M059J (cell line): ENCODE data around the gene HUNK. TPM values are rescaled to one million over a fixed set of nuclear protein-coding genes. Genes with fewer than 3 reads are reported as not detected.
A peak's percentile ranks its signal among the peaks of the same experiment; 100 is the strongest.
"Not testable (repeated sequence)": the region's sequence is repeated elsewhere in the genome, so short reads cannot be mapped to it uniquely, and the experiment has no call there.

Experiments
- DNase-seq: peaks from one replicate; pipeline ENCODE4 v3.0.0-alpha.2; 2012; ENCODE audit warnings: low read depth
- total RNA-seq: library from RNA; depleted of rRNA; stranded (reverse); fragments of >200 nt; shearing (Covaris generic); gene quantifications from 2 replicates; pipeline ENCODE4 v1.2.3, GENCODE V29; 2014

Gene HUNK
- total RNA-seq, 1 experiment from 2014 or later: 0.15 TPM

DNA sequence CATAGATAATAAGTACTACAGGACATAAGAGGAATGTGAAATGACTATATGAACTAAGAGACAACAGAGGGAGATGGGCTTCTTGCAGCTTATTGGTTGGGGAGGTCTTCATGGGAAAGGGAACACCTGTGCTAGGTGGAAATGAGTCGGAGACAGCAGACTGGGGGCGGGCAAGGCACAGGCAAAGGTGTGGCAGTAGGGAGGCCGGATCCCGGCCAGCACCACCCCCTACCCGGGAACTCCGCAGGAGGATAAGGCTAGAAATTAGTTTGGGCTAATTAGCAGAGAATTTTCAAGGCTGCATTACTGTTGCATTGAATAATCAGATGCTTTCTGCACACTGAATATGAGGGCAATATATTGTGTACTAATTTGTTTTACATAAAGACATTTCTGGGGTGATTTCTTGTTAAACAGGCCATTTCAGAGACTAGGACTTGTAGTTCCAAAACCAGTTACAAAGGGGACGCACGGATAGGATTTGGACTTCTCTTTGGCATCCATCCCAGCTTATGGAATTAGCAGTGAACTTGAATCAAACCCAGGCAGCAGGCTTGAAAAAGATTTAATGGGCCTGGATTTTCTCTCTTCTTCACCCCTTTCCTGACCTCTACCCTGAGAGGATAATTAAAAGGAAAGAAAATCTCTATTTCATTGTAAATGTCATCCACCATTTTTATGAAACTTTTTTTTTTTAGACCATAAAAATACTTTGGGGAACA, 2.2 kb upstream of the HUNK start:
- no peak for DNase-seq

GRCh38 chr21:31871371-31871770, 1.4 kb upstream of the HUNK start:
- DNase-seq: not testable (repeated sequence)

DNA sequence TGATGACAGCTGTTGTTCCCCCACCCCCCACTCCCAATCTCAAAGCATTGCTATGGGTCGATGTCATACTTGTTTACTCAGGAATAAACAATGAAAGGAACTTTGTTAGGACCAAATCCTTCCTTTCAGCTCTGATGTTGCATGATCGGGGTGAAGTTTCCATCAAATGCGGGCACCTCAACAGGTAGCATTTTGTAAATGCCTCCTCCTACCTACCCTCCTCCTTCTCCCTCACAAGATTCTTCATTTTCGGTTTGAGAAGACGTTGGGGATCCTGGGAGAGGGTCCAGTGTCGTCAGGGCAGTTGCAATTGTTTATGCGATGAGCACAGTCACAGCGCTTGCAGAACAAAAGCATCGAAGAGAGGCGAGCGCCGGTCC, 758 bp upstream of the HUNK start:
- no peak for DNase-seq

- DNase-seq: no peak
Observed at GRCh38 chr21:31873275-31873695, 465 bp downstream of the HUNK start.

- DNase-seq: no peak
Observed at GRCh38 chr21:31873696-31874599, 1.1 kb downstream of the HUNK start.

DNA sequence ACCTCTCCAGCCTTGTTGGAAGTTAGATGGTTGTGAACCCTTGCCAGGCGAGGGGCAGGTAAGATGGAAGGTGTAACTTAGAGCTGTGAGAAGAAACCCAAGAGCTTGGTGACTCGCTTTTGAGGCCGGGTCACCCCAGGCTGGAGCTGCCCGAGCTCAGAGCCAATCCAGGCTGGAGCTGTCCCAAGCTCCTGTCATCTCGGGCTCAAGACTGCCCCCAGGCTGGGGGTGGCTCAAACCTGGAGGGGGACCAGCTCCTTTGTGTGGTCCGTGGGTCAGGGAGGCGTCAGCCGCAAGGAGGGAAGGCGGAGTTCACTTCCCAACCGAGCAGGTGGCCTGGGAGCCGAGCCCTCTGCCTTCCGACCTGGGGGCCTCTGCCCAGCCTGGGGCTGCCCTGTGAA, 2.0 kb downstream of the HUNK start:
- DNase-seq: no peak

DNA sequence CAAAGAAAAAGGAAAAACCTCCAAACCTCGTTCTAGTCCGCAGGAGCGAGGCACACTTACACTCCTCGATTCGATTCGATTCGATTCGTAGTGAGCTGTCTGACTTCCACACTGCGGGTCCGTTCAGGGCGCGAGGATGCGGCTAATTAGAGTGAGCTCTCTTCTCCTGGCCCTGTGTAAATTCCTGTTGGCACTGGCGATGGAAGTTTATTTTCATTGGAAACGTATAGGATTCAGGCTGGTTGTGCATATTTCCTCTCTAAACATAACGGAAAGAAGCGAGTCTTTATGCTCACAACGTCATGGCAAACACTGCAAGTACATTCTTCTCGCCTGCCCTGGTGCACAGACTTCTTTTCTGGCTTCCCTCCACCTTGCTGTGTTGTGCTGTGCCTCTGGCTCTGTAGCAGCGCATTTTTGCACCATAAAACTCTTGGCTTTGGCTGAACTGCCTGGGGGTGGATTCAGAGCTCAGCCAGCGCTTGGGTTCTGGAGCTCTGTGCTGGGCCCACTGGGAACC, 2.7 kb downstream of the HUNK start:
- DNase-seq: no peak

- DNase-seq: no peak
Observed at GRCh38 chr21:31877463-31877957, 4.7 kb downstream of the HUNK start.

- DNase-seq: no peak
Observed at GRCh38 chr21:31878831-31879230, 6.0 kb downstream of the HUNK start.

- no peak for DNase-seq
Observed at GRCh38 chr21:31879241-31879650, 6.4 kb downstream of the HUNK start.

GRCh38 chr21:31879911-31880310, 7.1 kb downstream of the HUNK start:
- DNase-seq: no peak

DNA sequence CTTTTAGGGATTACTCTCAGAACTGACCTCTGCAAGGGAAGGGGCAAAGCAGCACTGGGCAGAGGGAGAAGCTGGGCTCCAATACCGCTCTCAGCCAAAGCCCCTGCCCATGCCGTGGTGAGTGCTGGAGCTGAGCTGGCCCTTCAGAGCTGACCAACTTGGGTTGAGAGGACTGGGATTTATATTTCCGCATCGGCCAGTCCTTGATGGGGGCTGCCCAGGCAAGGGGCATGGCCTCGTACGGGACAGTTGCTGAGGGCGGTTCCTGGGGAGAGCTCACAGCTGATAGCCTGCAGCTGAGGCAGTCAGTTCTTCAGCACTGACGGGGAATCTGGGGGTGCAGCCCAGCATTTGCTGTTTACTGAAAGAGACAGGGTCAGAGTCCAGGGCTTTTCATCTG, 8.0 kb downstream of the HUNK start:
- no peak for DNase-seq

DNA sequence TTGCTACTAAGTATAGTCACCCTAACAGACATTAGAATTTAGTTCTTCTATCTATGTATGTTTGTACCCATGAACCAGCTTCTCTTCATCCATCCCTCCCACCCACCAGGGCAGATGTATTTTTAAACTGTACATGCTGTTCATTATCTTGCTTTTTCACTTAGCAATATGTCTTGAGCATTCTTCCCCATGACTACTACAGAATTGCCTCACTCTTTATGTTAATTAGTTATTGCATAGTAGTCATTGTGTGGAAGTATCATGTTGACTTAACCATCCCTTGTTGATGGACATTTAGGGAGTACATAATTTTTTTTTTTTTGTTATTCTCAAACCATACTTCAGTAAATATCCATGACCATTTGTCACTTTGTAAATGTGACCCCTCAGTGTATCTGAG, 9.9 kb downstream of the HUNK start:
- no peak for DNase-seq

- DNase-seq: no peak
Observed at GRCh38 chr21:31885146-31885545, 12.3 kb downstream of the HUNK start.

- DNase-seq: no peak
Observed at GRCh38 chr21:31886915-31887314, 14.1 kb downstream of the HUNK start.

DNA sequence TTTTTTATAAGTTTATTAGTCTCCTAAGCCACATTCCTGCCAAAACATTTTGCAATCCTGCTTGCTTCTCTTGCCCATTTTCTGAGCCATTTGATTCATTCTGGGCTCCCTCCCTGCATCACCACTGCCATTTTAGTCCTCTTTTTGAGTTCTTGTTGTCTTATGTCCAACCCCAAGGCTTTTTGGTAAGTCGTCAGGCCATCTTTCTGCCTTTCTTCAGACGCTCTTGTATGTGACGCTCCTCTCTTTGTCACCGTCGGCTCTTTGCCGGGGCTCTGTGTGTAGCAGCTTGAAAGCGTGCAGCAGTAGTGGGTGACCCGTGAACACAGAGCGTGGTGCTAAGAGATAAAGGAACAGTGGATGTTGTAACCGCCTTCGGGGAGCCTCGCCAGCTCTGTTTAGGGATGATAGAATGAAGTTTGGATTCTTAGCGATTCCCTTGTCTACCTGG, 14.6 kb downstream of the HUNK start:
- DNase-seq: no peak

DNA sequence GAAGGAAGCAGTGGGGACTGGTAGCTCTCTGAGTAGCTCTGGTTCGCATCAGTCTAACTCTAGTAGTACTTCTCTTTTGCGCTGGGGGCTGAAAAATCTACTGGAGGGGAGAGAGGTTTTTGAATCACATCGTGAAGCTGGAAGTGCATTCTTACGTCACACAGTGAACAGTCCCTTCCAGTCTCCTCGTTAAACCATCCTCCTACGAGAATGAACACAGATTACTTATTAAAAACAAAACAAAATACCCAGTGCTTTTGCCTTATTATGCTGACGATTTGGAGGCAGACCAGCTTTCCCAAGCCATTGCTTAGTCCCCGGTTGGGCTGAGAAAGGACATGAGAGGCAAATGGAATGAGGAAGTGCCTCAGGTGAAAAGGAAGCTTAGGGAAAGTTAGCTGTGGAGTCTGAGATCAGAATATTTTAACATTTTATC, 16.1 kb downstream of the HUNK start:
- peak; percentile 50 for DNase-seq

DNA sequence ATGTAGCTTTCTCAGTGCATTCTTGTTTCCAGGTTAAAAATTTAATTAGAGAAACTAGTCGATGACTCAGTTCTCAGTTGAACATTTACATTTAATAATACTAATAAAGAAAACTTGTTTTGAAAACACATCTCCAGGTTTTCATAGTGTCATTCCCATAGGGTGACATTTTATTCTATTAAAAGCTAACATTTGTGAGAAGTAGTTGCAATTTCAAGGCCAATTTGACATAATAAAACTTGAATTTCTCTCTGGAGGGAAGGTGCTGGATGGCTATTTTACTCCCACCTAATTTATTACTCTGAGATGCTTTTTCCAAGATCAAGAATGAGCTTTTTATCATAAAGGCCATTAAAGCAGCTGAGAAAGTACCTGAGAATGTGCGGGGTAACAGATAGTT, 16.6 kb downstream of the HUNK start:
- DNase-seq: no peak

GRCh38 chr21:31892686-31893085, 19.9 kb downstream of the HUNK start:
- no peak for DNase-seq

- peak; percentile 16 for DNase-seq
Observed at GRCh38 chr21:31893851-31894415, 21.1 kb downstream of the HUNK start.

- DNase-seq: no peak
Observed at GRCh38 chr21:31894457-31894856, 21.6 kb downstream of the HUNK start.
